Fibroblast of the conjunctiva (primary cell): Measurements from ENCODE around the gene SDC4.
"Not testable (repeated sequence)": the region's sequence is repeated elsewhere in the genome, so short reads cannot be mapped to it uniquely, and the experiment has no call there.

Experiments used
- DNase-seq: peaks from one replicate; pipeline ENCODE4 v3.0.0-alpha.2; 2010; ENCODE audit warnings: low read depth

SDC4 gene

GRCh38 chr20:45363611-45364492 lies 15.6 kb upstream of the SDC4 start:
- no peak for DNase-seq

DNA sequence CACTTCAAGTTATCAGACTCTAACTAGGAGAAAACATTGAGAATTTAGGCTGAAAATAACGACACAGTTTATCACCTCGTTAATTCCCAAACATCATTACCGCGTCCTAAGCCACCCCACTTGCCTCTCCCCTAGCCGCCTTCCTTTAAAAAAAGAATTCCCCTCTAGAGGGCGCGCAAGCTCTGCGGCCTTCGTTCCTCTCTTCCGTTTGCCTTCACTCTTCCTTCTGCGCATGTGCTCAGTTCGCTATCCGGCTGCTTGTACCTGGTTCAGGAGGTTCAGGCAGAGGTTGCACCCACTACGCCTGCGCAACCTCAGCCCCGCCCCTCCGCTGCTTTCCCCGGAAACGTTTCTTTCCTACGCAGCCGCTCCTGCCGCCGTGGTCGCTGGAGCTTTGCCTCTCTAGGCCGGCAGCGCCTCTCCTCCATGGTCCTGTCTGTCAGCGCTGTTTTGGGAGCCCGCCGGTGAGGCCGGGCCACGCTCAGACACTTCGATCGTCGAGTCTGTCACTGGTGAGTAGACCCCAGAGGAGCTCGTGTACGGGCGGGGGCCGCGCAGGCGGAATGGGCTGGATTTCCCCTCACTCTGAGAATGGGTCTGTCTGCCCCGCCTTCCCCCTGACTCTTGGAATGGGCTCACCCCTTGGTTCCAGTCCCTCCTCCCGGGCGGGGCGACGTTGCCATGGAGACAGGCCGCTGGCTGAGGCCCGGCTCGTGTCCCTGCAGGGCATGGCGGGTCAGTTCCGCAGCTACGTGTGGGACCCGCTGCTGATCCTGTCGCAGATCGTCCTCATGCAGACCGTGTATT lies 14.8 kb upstream of the SDC4 start, which contains the start of gene SYS1:
Gene SYS1, plus strand, starts transcription at position 353 of the 807 bp plus-strand sequence. Its CDS starts 376 bp downstream, at position 729.
- DNase-seq = peak; percentile 98

- no peak for DNase-seq
Measured at GRCh38 chr20:45361793-45362192, 13.6 kb upstream of the SDC4 start.

DNA sequence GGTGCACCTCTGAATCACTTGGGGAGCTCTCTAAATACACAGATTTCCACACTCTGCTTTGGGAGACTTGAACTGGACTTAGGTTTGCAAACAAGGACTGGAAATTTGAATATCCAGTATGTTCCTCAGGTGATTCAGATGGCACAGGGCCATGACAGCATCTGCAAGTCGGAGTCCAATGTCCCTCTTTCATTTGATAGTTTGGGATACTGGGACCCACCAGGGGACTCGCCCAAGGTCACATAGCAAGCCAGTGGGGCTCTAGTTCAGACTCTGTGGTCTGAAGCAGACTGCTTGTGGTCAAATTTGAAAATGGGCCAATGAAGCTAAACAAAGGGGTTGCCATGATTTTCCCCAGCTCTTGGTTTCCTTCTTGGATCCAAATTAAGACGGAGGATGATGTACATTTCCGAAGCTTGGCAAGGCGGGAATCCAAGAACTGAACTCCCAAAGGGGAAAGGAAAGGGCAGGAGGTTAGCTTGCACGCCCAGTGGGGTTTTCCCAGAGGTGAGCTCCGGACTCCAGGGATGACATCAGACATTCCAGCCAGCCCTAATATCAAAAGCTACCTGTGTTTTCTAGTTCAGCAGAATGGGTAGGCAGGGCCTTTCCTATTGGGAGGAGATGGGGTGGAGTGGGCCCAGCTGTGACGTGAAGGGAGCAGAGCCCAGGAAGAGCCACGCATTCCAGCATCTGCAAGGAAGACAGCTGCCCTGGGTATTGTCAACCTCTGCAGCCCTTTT lies 11.4 kb upstream of the SDC4 start:
- no peak for DNase-seq

- DNase-seq = no peak
Measured at GRCh38 chr20:45359069-45359405, 10.8 kb upstream of the SDC4 start.

GRCh38 chr20:45358282-45359068 lies 10.3 kb upstream of the SDC4 start:
- no peak for DNase-seq

GRCh38 chr20:45355209-45356084 lies 7.2 kb upstream of the SDC4 start:
- peak; percentile 49 for DNase-seq

- no peak for DNase-seq
Measured at GRCh38 chr20:45354423-45355208, 6.4 kb upstream of the SDC4 start.

- no peak for DNase-seq
Measured at GRCh38 chr20:45353746-45354145, 5.5 kb upstream of the SDC4 start.

GRCh38 chr20:45352729-45353128 lies 4.5 kb upstream of the SDC4 start:
- DNase-seq = no peak

DNA sequence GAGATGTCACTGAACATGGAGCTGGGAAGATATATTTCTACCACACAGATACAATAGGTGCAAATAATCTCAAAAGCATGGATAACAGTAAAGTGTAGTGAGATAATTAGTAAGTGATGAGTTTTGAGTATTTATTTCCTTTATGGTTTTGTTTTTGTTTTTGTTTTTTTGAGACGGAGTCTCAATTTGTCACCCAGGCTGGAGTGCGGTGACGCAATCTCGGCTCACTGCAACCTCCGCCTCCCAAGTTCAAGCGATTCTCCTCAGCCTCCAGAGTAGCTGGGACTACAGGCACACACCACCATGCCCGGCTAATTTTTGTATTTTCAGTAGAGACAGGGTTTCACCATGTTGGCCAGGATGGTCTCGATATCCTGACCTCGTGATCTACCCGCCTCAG lies 2.6 kb upstream of the SDC4 start:
- DNase-seq = not testable (repeated sequence)

- no peak for DNase-seq
Measured at GRCh38 chr20:45350217-45350616, 2.0 kb upstream of the SDC4 start.

GRCh38 chr20:45347297-45347935 lies 808 bp downstream of the SDC4 start:
- no peak for DNase-seq

DNA sequence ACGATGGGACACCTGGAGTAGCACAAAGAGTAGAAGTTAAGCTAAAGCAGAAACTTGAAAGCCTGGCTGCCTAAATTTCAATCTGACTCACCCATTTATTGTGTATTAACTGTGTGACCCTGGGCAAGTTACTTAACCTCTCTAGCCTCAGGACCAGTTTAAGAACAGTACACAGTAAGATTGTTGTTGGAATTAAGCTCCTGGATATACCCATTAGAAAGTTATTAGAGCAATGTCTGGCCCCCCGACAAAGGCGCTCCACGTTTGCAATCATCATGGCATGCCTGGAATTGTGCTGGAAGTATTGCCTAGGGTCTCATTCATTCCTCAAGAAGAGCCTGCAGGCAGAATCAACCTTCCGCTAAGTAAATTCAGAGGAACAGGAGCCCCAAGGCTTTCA lies 1.4 kb downstream of the SDC4 start:
- DNase-seq = no peak

DNA sequence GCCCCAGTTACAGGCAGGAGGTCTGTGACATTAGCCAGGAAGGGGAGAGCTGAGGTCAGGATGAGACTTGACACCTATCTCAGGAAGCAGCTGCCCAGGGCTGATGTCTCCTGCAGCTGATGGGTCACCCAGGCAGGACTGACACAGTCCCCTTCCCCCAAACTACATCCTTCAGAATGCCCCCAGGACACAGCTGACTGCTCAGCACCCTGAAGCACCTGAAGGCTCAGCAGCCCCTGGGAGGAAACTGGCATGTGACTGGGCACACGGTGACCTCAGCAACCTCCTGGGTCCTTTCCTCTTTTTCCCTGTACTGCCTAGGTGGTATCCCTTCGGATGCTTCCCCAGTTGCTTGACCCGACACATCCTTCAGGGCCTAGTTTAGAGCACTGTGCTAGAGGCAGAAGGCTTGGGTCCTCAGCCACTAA lies 1.9 kb downstream of the SDC4 start:
- no peak for DNase-seq

GRCh38 chr20:45345104-45345936 lies 2.9 kb downstream of the SDC4 start:
- no peak for DNase-seq

- DNase-seq = peak; percentile 82
Measured at GRCh38 chr20:45344168-45344860, 3.9 kb downstream of the SDC4 start.
